A673 (cell line): ENCODE measurements around the gene ANKRD29.

ENCODE experiments used
- EZH2 ChIP-seq: fragments of 200-600 bp; sonication (generic); IDR thresholded peaks from 2 replicates; pipeline ENCODE4 v1.6.1; 2017; ENCODE audit warnings: borderline replicate concordance, low read depth, mild to moderate bottlenecking, mixed read lengths, antibody characterized with exemption, low read length; ENCODE audit not compliant: poor library complexity, severe bottlenecking
- TF ChIP-seq, protein P1 (sequence below): fragments of 300-800, 200-600 bp; sonication (generic); conservative IDR thresholded peaks from 2 replicates; pipeline ENCODE4 v1.5.1; 2017; ENCODE audit warnings: low read depth, mild to moderate bottlenecking, antibody characterized with exemption, low read length, moderate library complexity, mixed read lengths

DNA sequence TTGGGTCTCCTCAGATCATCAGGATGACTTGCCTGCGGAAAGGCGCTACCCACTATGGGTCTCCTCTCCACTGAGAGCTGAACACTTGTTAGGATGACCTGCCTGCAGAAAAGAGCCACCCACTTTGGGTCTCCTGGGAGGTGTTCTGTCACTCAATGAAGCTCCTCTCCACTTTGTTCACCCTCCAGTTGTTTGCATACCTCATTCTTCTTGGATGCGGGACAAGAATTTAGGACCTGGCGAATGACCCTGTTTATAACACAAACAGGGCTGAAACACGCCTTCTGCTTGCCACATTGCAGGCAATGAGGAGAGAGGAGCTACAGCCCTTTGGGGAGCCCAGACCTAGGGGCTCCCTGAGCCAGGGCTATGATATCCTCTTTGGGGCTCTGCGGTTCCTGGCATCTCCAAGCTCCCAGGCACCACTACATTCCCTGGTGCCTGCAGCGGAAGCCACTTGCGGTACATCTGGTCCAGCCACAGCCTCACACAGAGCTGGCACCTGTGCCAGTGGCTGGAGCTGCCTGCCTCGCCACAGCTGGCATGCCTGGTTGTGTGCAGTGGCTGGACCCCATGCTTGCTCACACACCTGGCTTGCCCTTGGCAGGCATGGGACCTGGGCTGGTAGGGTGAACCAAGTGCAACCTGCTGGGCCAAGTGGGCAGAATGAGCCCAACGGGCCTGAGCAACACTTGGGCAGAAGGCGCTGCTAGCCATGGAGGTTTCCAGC, 20.6 kb downstream of the ANKRD29 start:
- TF ChIP-seq, protein P1, sequence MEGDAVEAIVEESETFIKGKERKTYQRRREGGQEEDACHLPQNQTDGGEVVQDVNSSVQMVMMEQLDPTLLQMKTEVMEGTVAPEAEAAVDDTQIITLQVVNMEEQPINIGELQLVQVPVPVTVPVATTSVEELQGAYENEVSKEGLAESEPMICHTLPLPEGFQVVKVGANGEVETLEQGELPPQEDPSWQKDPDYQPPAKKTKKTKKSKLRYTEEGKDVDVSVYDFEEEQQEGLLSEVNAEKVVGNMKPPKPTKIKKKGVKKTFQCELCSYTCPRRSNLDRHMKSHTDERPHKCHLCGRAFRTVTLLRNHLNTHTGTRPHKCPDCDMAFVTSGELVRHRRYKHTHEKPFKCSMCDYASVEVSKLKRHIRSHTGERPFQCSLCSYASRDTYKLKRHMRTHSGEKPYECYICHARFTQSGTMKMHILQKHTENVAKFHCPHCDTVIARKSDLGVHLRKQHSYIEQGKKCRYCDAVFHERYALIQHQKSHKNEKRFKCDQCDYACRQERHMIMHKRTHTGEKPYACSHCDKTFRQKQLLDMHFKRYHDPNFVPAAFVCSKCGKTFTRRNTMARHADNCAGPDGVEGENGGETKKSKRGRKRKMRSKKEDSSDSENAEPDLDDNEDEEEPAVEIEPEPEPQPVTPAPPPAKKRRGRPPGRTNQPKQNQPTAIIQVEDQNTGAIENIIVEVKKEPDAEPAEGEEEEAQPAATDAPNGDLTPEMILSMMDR: no peak
- TF ChIP-seq EZH2: no peak
